Left lobe of liver (tissue), 2 donors: Measurements from ENCODE around the gene ZNF235. TPM values are rescaled to one million over a fixed set of nuclear protein-coding genes. Genes with fewer than 3 reads are reported as not detected.
"Not testable (repeated sequence)": the region's sequence is repeated elsewhere in the genome, so short reads cannot be mapped to it uniquely, and the experiment has no call there.

Source experiments
- ATAC-seq: fragments of 200-7000 bp; cut with Tn5 transposase; one replicate; pipeline ENCODE4 v1.9.1; 2020; ENCODE audit warnings: mild to moderate bottlenecking, moderate library complexity
- DNase-seq: peaks from one replicate; pipeline ENCODE4 v3.0.0-alpha.2; 2020; ENCODE audit warnings: low spot score
- total RNA-seq: library from RNA; stranded (reverse); gene quantifications from one replicate; pipeline ENCODE4 v1.2.1, GENCODE V29; 2021
- donor health status: DM: no; HTN: no; CAD: no; lungs with moderate emphysema.
- donor health status: DM: no; HTN: yes; CAD: no.

Gene ZNF235
- total RNA-seq, 1 donor from 2014 or later: 2.5 TPM

- ATAC-seq (no peak), DNase-seq (no peak)
These were observed 46.7 kb downstream of the ZNF235 start for GRCh38 chr19:44258136-44258535.

GRCh38 chr19:44255705-44256411, 49.0 kb downstream of the ZNF235 start:
- ATAC-seq (no peak), DNase-seq (no peak)

GRCh38 chr19:44254496-44254895, 50.3 kb downstream of the ZNF235 start:
- ATAC-seq: peak; percentile 68
- no peak for DNase-seq

GRCh38 chr19:44253392-44253791, 51.4 kb downstream of the ZNF235 start:
- not testable (repeated sequence) for DNase-seq, ATAC-seq

GRCh38 chr19:44252332-44252731, 52.5 kb downstream of the ZNF235 start:
- ATAC-seq, DNase-seq: not testable (repeated sequence)

DNA sequence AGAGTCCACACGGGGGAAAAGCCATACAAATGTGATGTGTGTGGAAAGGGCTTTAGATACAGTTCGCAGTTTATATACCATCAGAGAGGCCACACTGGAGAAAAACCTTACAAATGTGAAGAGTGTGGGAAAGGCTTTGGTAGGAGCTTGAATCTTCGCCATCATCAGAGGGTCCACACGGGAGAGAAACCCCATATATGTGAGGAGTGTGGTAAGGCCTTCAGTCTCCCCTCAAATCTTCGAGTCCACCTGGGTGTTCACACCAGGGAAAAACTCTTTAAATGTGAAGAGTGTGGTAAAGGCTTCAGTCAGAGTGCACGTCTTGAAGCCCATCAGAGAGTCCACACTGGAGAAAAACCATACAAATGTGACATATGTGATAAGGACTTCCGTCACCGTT, 68.4 kb downstream of the ZNF235 start:
- no peak for DNase-seq
- no peak for ATAC-seq

Other genes with a start within 250 kb of the ZNF235 start
- 0.68 TPM for gene ZNF284, start 232.9 kb downstream of the ZNF235 start, total RNA-seq
- gene ZNF224, start 210.7 kb downstream of the ZNF235 start, total RNA-seq: 9.7 TPM
- 1.8 TPM for gene ZNF225, start 191.6 kb downstream of the ZNF235 start, total RNA-seq
- gene ZNF234, start 163.5 kb downstream of the ZNF235 start, total RNA-seq: 3.6 TPM
- 8.3 TPM for gene ZNF226, start 139.9 kb downstream of the ZNF235 start, total RNA-seq
- 6.0 TPM for gene ZNF227, start 92.5 kb downstream of the ZNF235 start, total RNA-seq
- not detected for gene ZNF233, start 45.1 kb downstream of the ZNF235 start, total RNA-seq
- 1.1 TPM for gene ZNF112, start 51.7 kb upstream of the ZNF235 start, total RNA-seq
- 0.70 TPM for gene ZNF285, start 96.6 kb upstream of the ZNF235 start, total RNA-seq
- 1.2 TPM for gene ZNF229, start 143.4 kb upstream of the ZNF235 start, total RNA-seq
- gene ZNF180, start 195.5 kb upstream of the ZNF235 start, total RNA-seq: 4.3 TPM
- gene CEACAM20, start 224.7 kb upstream of the ZNF235 start, total RNA-seq: not detected